ENCODE measurements around the gene SLC22A4.
A peak's percentile ranks its signal among the peaks of the same experiment; 100 is the strongest.

Gene SLC22A4

DNA sequence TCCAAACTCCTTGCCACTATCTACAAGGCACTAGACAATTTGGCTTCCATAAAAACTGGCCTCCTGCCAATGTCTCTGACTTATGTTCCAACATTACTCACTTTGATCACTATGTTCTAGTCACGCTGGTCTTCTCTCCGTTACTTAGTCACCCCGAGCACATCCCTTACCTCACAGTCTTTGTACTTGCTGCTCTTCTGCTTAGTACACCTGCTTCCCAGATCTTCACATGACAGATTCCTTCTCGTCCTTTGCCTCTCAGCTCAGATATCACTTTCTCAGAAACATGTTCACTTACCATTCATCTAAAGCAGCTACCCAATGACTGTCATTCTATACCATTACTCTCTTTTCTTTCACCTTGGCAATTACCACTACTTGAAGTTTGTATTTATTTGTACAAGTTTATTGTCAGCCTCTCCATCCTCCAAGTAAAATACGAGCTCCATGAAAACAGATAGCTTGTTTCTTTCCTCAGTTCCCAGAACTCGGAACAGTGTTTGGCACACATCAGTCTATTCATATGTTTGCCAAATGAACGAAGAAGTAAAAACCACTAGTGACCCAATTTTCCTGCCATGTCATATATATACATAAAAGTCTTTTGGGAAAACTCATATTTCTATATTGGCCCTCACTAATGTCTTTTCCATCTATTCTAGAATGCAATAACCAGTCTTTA lies 69.4 kb downstream of the SLC22A4 start:
- Histone ChIP-seq H3K27me3 (ENCODE audit: control insufficient read depth in 1 of 2, insufficient read depth in 1 of 2, low read length in 2 of 2) (no peaks in the 10 kb centered on the region), H2BK120ac (ENCODE audit: low read depth, low read length) (no peak overlapping the region), H3K79me1 (replicated peaks; ENCODE audit: low read length, poor library complexity, severe bottlenecking) (peaks cover 10% of the 10 kb centered on the region), H3K23ac (ENCODE audit: low read length in 2 of 2) (no peak overlapping the region), H2BK5ac (ENCODE audit: low read depth, low read length, poor library complexity, severe bottlenecking) (no peak overlapping the region), H2BK12ac (ENCODE audit: low read length in 2 of 2) (no peak overlapping the region), H3K27ac (ENCODE audit: low read length, poor library complexity, severe bottlenecking) (peak overlapping the region; percentile 10), H3K4me2 (ENCODE audit: low read length, poor library complexity, severe bottlenecking) (no peak overlapping the region), H2AFZ (ENCODE audit: low read depth, low read length) (no peak overlapping the region), H3K18ac (ENCODE audit: low read depth in 1 of 2, low read length in 2 of 2) (no peak overlapping the region), H2AK5ac (ENCODE audit: low read length, severe bottlenecking) (no peak overlapping the region), H3K9ac (ENCODE audit: low read length) (no peak overlapping the region), H2BK15ac (ENCODE audit: low read depth, poor library complexity, severe bottlenecking) (no peak overlapping the region), H3K4me3 (ENCODE audit: insufficient read depth in 1 of 2, low read depth in 1 of 2, low read length in 2 of 2) (peak overlapping the region in 1 of 2 experiments; percentile 13), H3K36me3 (ENCODE audit: control insufficient read depth in 1 of 2, insufficient read depth in 2 of 2, low read depth in 1 of 2, low read length in 2 of 2) (peaks cover 0 to 3% of the 10 kb centered on the region in 2 experiments), H4K8ac (ENCODE audit: low read length) (no peak overlapping the region), H3K14ac (ENCODE audit: low read length in 2 of 2) (no peak overlapping the region), H3K4ac (ENCODE audit: low read depth in 1 of 2, low read length in 2 of 2) (no peak overlapping the region), H3K4me1 (ENCODE audit: control insufficient read depth, insufficient read depth, low read depth, low read length) (peaks cover 10% of the 10 kb centered on the region), H4K91ac (ENCODE audit: low read length) (no peak overlapping the region), H3K9me3 (ENCODE audit: control insufficient read depth, low read length) (no peaks in the 10 kb centered on the region)
- 57% methylated on average over 7 of the region's 7 CpGs for WGBS
- DNase-seq, result peak; percentile 76

DNA sequence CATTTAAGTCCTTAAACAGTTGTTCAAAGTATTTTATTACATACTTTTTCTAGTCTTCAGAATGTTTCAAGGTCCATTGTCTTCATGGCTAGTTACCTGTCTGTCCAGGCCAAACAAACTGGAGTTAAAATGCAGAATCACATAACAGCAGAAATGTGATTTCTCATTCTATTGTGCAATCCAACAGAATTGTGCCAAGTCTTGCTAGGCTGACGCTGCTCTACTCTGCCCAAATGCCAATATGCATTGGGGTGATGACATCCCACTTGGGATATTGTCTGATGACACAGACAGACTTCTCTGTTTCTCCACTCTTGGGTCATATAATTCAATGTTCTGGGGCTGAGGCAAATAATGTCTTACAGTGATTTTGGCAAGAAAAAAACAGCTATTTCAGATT lies 70.1 kb downstream of the SLC22A4 start:
- H4K91ac ChIP-seq (ENCODE audit: low read length), result no peak overlapping the region
- no peak overlapping the region for H2BK12ac ChIP-seq (ENCODE audit: low read length in 2 of 2)
- no peaks in the 10 kb centered on the region for H3K9me3 ChIP-seq (ENCODE audit: control insufficient read depth, low read length)
- H3K23ac ChIP-seq (ENCODE audit: low read length in 2 of 2), result no peak overlapping the region
- no peak overlapping the region for H2AFZ ChIP-seq (ENCODE audit: low read depth, low read length)
- no peak overlapping the region for H2BK120ac ChIP-seq (ENCODE audit: low read depth, low read length)
- no peak overlapping the region for H3K18ac ChIP-seq (ENCODE audit: low read depth in 1 of 2, low read length in 2 of 2)
- no peak overlapping the region for H3K4ac ChIP-seq (ENCODE audit: low read depth in 1 of 2, low read length in 2 of 2)
- H3K9ac ChIP-seq (ENCODE audit: low read length), result peak overlapping the region; percentile 45
- H3K36me3 ChIP-seq (ENCODE audit: control insufficient read depth in 1 of 2, insufficient read depth in 2 of 2, low read depth in 1 of 2, low read length in 2 of 2), result peaks cover 0 to 3% of the 10 kb centered on the region in 2 experiments
- H2BK15ac ChIP-seq (ENCODE audit: low read depth, poor library complexity, severe bottlenecking), result no peak overlapping the region
- peak; percentile 10 for DNase-seq
- WGBS, result 100% methylated on average over 1 of the region's 1 CpG
- H2BK5ac ChIP-seq (ENCODE audit: low read depth, low read length, poor library complexity, severe bottlenecking), result no peak overlapping the region
- peak overlapping the region; percentile 99 for H2AK5ac ChIP-seq (ENCODE audit: low read length, severe bottlenecking)
- H3K27me3 ChIP-seq (ENCODE audit: control insufficient read depth in 1 of 2, insufficient read depth in 1 of 2, low read length in 2 of 2), result no peaks in the 10 kb centered on the region
- H3K4me2 ChIP-seq (ENCODE audit: low read length, poor library complexity, severe bottlenecking), result no peak overlapping the region
- no peak overlapping the region for H3K4me3 ChIP-seq (ENCODE audit: insufficient read depth in 1 of 2, low read depth in 1 of 2, low read length in 2 of 2)
- no peak overlapping the region for H3K14ac ChIP-seq (ENCODE audit: low read length in 2 of 2)
- peaks cover 8% of the 10 kb centered on the region for H3K79me1 ChIP-seq (replicated peaks; ENCODE audit: low read length, poor library complexity, severe bottlenecking)
- H4K8ac ChIP-seq (ENCODE audit: low read length), result no peak overlapping the region
- H3K27ac ChIP-seq (ENCODE audit: low read length, poor library complexity, severe bottlenecking), result no peak overlapping the region
- H3K4me1 ChIP-seq (ENCODE audit: control insufficient read depth, insufficient read depth, low read depth, low read length), result peaks cover 10% of the 10 kb centered on the region

DNA sequence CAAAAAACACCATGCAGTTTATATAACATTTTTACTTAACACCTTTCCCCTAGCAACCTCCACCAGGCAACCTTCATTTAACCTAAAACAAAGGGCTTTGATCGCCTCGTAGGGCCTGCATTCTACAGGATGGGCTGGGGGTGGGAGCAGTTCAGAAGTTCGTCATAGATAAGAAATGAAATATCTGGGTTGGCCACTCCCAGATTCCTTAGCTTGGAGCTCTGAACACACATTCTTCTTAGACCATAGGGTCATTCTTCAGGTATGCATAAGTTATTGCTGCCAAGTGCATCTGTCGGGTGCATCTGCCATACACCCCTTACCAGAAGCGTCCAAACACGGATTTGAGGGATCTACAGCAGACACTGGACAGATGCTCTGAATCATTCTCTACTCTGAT lies 71.0 kb downstream of the SLC22A4 start:
- H3K4me2 ChIP-seq (ENCODE audit: low read length, poor library complexity, severe bottlenecking), result no peak overlapping the region
- no peak overlapping the region for H2AFZ ChIP-seq (ENCODE audit: low read depth, low read length)
- H3K27ac ChIP-seq (ENCODE audit: low read length, poor library complexity, severe bottlenecking), result peak overlapping the region; percentile 60
- H3K4ac ChIP-seq (ENCODE audit: low read depth in 1 of 2, low read length in 2 of 2), result no peak overlapping the region
- H2BK12ac ChIP-seq (ENCODE audit: low read length in 2 of 2), result no peak overlapping the region
- H2BK15ac ChIP-seq (ENCODE audit: low read depth, poor library complexity, severe bottlenecking), result no peak overlapping the region
- no peaks in the 10 kb centered on the region for H3K27me3 ChIP-seq (ENCODE audit: control insufficient read depth in 1 of 2, insufficient read depth in 1 of 2, low read length in 2 of 2)
- 48% methylated on average over 3 of the region's 6 CpGs for WGBS
- H3K4me1 ChIP-seq (ENCODE audit: control insufficient read depth, insufficient read depth, low read depth, low read length), result peaks cover 11% of the 10 kb centered on the region
- no peak overlapping the region for H2AK5ac ChIP-seq (ENCODE audit: low read length, severe bottlenecking)
- H3K9me3 ChIP-seq (ENCODE audit: control insufficient read depth, low read length), result no peaks in the 10 kb centered on the region
- no peak overlapping the region for H3K23ac ChIP-seq (ENCODE audit: low read length in 2 of 2)
- peak overlapping the region; percentile 82 for H2BK5ac ChIP-seq (ENCODE audit: low read depth, low read length, poor library complexity, severe bottlenecking)
- DNase-seq, result peak; percentile 14
- H3K9ac ChIP-seq (ENCODE audit: low read length), result no peak overlapping the region
- H3K4me3 ChIP-seq (ENCODE audit: insufficient read depth in 1 of 2, low read depth in 1 of 2, low read length in 2 of 2), result no peak overlapping the region
- H4K8ac ChIP-seq (ENCODE audit: low read length), result no peak overlapping the region
- no peak overlapping the region for H3K14ac ChIP-seq (ENCODE audit: low read length in 2 of 2)
- peaks cover 8% of the 10 kb centered on the region for H3K79me1 ChIP-seq (replicated peaks; ENCODE audit: low read length, poor library complexity, severe bottlenecking)
- no peak overlapping the region for H3K18ac ChIP-seq (ENCODE audit: low read depth in 1 of 2, low read length in 2 of 2)
- no peak overlapping the region for H2BK120ac ChIP-seq (ENCODE audit: low read depth, low read length)
- H4K91ac ChIP-seq (ENCODE audit: low read length), result no peak overlapping the region
- no peaks in the 10 kb centered on the region for H3K36me3 ChIP-seq (ENCODE audit: control insufficient read depth in 1 of 2, insufficient read depth in 2 of 2, low read depth in 1 of 2, low read length in 2 of 2)

DNA sequence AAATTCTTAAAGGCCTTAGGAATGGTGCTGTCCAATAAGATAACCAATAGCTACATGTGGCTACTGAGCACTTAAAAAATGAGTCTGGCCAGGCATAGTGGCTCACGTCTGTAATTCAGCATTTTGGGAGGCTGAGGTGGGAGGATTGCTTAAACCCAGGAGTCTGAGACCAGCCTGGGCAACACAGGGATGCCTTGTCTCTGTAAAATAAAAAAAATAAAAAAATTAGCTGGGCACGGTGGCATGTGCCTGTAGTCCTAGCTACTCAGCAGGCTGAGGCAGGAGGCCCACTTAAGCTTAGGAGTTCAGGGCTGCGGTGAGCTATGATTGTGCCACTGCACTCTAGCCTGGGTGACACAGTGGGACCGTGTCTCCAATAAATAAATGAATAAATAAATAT lies 74.0 kb downstream of the SLC22A4 start:
- no peak for DNase-seq
- H2BK5ac ChIP-seq (ENCODE audit: low read depth, low read length, poor library complexity, severe bottlenecking), result no peak overlapping the region
- no peak overlapping the region for H2BK120ac ChIP-seq (ENCODE audit: low read depth, low read length)
- no peaks in the 10 kb centered on the region for H3K9me3 ChIP-seq (ENCODE audit: control insufficient read depth, low read length)
- no peak overlapping the region for H4K8ac ChIP-seq (ENCODE audit: low read length)
- no peak overlapping the region for H2AK5ac ChIP-seq (ENCODE audit: low read length, severe bottlenecking)
- H3K14ac ChIP-seq (ENCODE audit: low read length in 2 of 2), result no peak overlapping the region
- H3K23ac ChIP-seq (ENCODE audit: low read length in 2 of 2), result no peak overlapping the region
- 90% methylated on average over 3 of the region's 4 CpGs for WGBS
- no peak overlapping the region for H3K27ac ChIP-seq (ENCODE audit: low read length, poor library complexity, severe bottlenecking)
- H3K4ac ChIP-seq (ENCODE audit: low read depth in 1 of 2, low read length in 2 of 2), result no peak overlapping the region
- H4K91ac ChIP-seq (ENCODE audit: low read length), result no peak overlapping the region
- no peak overlapping the region for H3K4me2 ChIP-seq (ENCODE audit: low read length, poor library complexity, severe bottlenecking)
- no peaks in the 10 kb centered on the region for H3K27me3 ChIP-seq (ENCODE audit: control insufficient read depth in 1 of 2, insufficient read depth in 1 of 2, low read length in 2 of 2)
- H2BK15ac ChIP-seq (ENCODE audit: low read depth, poor library complexity, severe bottlenecking), result no peak overlapping the region
- H2AFZ ChIP-seq (ENCODE audit: low read depth, low read length), result no peak overlapping the region
- peaks cover 26% of the 10 kb centered on the region for H3K4me1 ChIP-seq (ENCODE audit: control insufficient read depth, insufficient read depth, low read depth, low read length)
- H3K18ac ChIP-seq (ENCODE audit: low read depth in 1 of 2, low read length in 2 of 2), result no peak overlapping the region
- H3K79me1 ChIP-seq (replicated peaks; ENCODE audit: low read length, poor library complexity, severe bottlenecking), result peaks cover 6% of the 10 kb centered on the region
- no peak overlapping the region for H3K9ac ChIP-seq (ENCODE audit: low read length)
- H3K4me3 ChIP-seq (ENCODE audit: insufficient read depth in 1 of 2, low read depth in 1 of 2, low read length in 2 of 2), result no peak overlapping the region
- no peak overlapping the region for H2BK12ac ChIP-seq (ENCODE audit: low read length in 2 of 2)
- H3K36me3 ChIP-seq (ENCODE audit: control insufficient read depth in 1 of 2, insufficient read depth in 2 of 2, low read depth in 1 of 2, low read length in 2 of 2), result no peaks in the 10 kb centered on the region
